HL-60 (cell line): ENCODE data around the gene SYNM.

Experiments
- CTCF ChIP-seq: IDR thresholded peaks from one replicate; pipeline ENCODE4 v1.5.1; 2011; ENCODE audit warnings: low read length, control low read depth, inconsistent platforms; ENCODE audit not compliant: insufficient read depth
- POLR2AphosphoS5 ChIP-seq: IDR thresholded peaks from 2 replicates; pipeline ENCODE4 v1.6.1; 2012; ENCODE audit warnings: low read depth

- TF ChIP-seq CTCF (no peak), POLR2AphosphoS5 (no peak)
These were observed 69.9 kb downstream of the SYNM start for GRCh38 chr15:99174567-99175395.
